SK-N-SH treated with all-trans-retinoic acid at 6 μM for 48 hours (cell line): ENCODE results near the gene ARHGEF40.

ENCODE experiments used
- ATAC-seq: fragments of 200-7000 bp; cut with Tn5 transposase; 3 replicates; pipeline ENCODE4 v1.9.1; 2020; ENCODE audit warnings: mild to moderate bottlenecking, moderate library complexity
- ARNTL ChIP-seq: fragments of 450-650 bp; formaldehyde crosslinking; IDR thresholded peaks from 2 replicates; pipeline ENCODE4 v1.5.0; 2020; ENCODE audit warnings: low read depth, mild to moderate bottlenecking, moderate library complexity, borderline replicate concordance
- BACH2 ChIP-seq: fragments of 250-450 bp; sonication (Bioruptor Pico); IDR thresholded peaks from 2 replicates; pipeline ENCODE4 v1.9.0; 2021; ENCODE audit warnings: mild to moderate bottlenecking, borderline replicate concordance
- CSDC2 ChIP-seq: fragments of 250-450 bp; sonication (Bioruptor Pico); IDR thresholded peaks from 2 replicates; pipeline ENCODE4 v1.5.0; 2020; ENCODE audit warnings: mild to moderate bottlenecking, moderate library complexity
- CSRNP3 ChIP-seq: fragments of 250-450 bp; sonication (Bioruptor Pico); IDR thresholded peaks from 2 replicates; pipeline ENCODE4 v1.5.1; 2021; ENCODE audit warnings: mild to moderate bottlenecking, moderate library complexity
- ESRRG ChIP-seq: fragments of 250-450 bp; sonication (Bioruptor Pico); IDR thresholded peaks from 2 replicates; pipeline ENCODE4 v1.6.1; 2021; ENCODE audit warnings: mild to moderate bottlenecking
- GLIS3 ChIP-seq: fragments of 250-450 bp; sonication (Bioruptor Pico); IDR thresholded peaks from 2 replicates; pipeline ENCODE4 v1.5.0; 2020; ENCODE audit warnings: mild to moderate bottlenecking, moderate library complexity
- ISL1 ChIP-seq: fragments of 250-450 bp; sonication (Bioruptor Pico); IDR thresholded peaks from 2 replicates; pipeline ENCODE4 v2.1.2; 2022; ENCODE audit warnings: mild to moderate bottlenecking, moderate library complexity
- PPARA ChIP-seq: fragments of 250-450 bp; sonication (Bioruptor Pico); IDR thresholded peaks from 2 replicates; pipeline ENCODE4 v1.5.0; 2020; ENCODE audit warnings: mild to moderate bottlenecking, borderline replicate concordance
- RARB ChIP-seq: fragments of 250-450 bp; sonication (Bioruptor Pico); IDR thresholded peaks from 2 replicates; pipeline ENCODE4 v1.8.0; 2021; ENCODE audit warnings: mild to moderate bottlenecking, moderate library complexity
- SNAI2 ChIP-seq: fragments of 250-450 bp; sonication (Bioruptor Pico); IDR thresholded peaks from 2 replicates; pipeline ENCODE4 v1.5.0; 2020; ENCODE audit warnings: mild to moderate bottlenecking, moderate library complexity
- TCF4 ChIP-seq: fragments of 250-450 bp; sonication (Bioruptor Pico); IDR thresholded peaks from 2 replicates; pipeline ENCODE4 v1.8.0; 2021; ENCODE audit warnings: mild to moderate bottlenecking, moderate library complexity, borderline replicate concordance
- TOX ChIP-seq: fragments of 250-450 bp; sonication (Bioruptor Pico); IDR thresholded peaks from 2 replicates; pipeline ENCODE4 v1.8.0; 2021; ENCODE audit warnings: mild to moderate bottlenecking, moderate library complexity, borderline replicate concordance
- TSHZ2 ChIP-seq: fragments of 250-450 bp; sonication (Bioruptor Pico); IDR thresholded peaks from 2 replicates; pipeline ENCODE4 v1.5.0; 2020; ENCODE audit warnings: mild to moderate bottlenecking, moderate library complexity
- ZFP3 ChIP-seq: fragments of 250-450 bp; sonication (Bioruptor Pico); IDR thresholded peaks from 2 replicates; pipeline ENCODE4 v1.5.0; 2020; ENCODE audit warnings: mild to moderate bottlenecking, moderate library complexity
- ZFP30 ChIP-seq: fragments of 450-650 bp; formaldehyde crosslinking; IDR thresholded peaks from 2 replicates; pipeline ENCODE4 v1.5.0; 2022; ENCODE audit warnings: mild to moderate bottlenecking, moderate library complexity
- ZNF565 ChIP-seq: fragments of 450-650 bp; formaldehyde crosslinking; conservative IDR thresholded peaks from 2 replicates; pipeline ENCODE4 v1.5.0; 2020; ENCODE audit warnings: low read depth, mild to moderate bottlenecking, moderate library complexity
- ZNF70 ChIP-seq: fragments of 450-650 bp; formaldehyde crosslinking; IDR thresholded peaks from 2 replicates; pipeline ENCODE4 v1.5.0; 2020; ENCODE audit warnings: mild to moderate bottlenecking, moderate library complexity
- ZNF8 ChIP-seq: fragments of 450-650 bp; formaldehyde crosslinking; IDR thresholded peaks from 2 replicates; pipeline ENCODE4 v1.5.0; 2020; ENCODE audit warnings: mild to moderate bottlenecking, moderate library complexity
- TF ChIP-seq, protein P1 (sequence below): fragments of 250-450 bp; sonication (Bioruptor Pico); IDR thresholded peaks from 2 replicates; pipeline ENCODE4 v1.8.0; 2020; ENCODE audit warnings: mild to moderate bottlenecking, moderate library complexity, borderline replicate concordance
- TF ChIP-seq, protein P2 (sequence below): fragments of 250-450 bp; sonication (Bioruptor Pico); IDR thresholded peaks from 2 replicates; pipeline ENCODE4 v1.5.1; 2020; ENCODE audit warnings: low read depth, mild to moderate bottlenecking, moderate library complexity
- TF ChIP-seq, protein P3 (sequence below): fragments of 250-450 bp; sonication (Bioruptor Pico); IDR thresholded peaks from 2 replicates; pipeline ENCODE4 v1.8.0; 2021; ENCODE audit warnings: low read depth, mild to moderate bottlenecking, moderate library complexity, borderline replicate concordance

ARHGEF40 gene

DNA sequence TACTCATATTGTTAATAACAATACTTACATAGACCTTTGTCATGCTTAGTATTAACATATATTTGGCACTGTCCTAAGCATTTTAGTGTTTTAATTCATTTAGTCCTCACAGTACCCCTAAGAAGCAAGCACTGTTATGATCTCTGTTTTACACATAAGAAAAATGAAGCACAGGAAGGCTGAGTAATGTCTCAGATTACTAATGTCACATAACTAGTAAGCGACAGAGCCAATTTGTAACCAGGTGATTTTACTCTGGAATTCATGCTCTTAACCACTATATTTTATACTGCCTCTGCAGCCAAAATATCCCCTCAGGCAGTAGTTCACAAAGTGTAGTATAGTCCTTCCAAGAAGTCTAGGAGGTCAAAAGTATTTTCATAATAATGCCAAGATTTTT is 51.0 kb downstream of the ARHGEF40 start:
- ATAC-seq, result no peak
- TF ChIP-seq PPARA (no peak), ZFP3 (no peak), ARNTL (CRISPR knock-in tag) (no peak), TCF4 (CRISPR knock-in tag) (no peak), TOX (no peak), ISL1 (no peak), CSRNP3 (CRISPR knock-in tag) (no peak), CSDC2 (CRISPR knock-in tag) (no peak), TSHZ2 (CRISPR knock-in tag) (no peak), ZNF8 (CRISPR knock-in tag) (no peak), BACH2 (CRISPR knock-in tag) (no peak), GLIS3 (CRISPR knock-in tag) (no peak), ESRRG (CRISPR knock-in tag) (no peak), ZNF565 (no peak), ZFP30 (CRISPR knock-in tag) (no peak)
- TF ChIP-seq, protein P1, sequence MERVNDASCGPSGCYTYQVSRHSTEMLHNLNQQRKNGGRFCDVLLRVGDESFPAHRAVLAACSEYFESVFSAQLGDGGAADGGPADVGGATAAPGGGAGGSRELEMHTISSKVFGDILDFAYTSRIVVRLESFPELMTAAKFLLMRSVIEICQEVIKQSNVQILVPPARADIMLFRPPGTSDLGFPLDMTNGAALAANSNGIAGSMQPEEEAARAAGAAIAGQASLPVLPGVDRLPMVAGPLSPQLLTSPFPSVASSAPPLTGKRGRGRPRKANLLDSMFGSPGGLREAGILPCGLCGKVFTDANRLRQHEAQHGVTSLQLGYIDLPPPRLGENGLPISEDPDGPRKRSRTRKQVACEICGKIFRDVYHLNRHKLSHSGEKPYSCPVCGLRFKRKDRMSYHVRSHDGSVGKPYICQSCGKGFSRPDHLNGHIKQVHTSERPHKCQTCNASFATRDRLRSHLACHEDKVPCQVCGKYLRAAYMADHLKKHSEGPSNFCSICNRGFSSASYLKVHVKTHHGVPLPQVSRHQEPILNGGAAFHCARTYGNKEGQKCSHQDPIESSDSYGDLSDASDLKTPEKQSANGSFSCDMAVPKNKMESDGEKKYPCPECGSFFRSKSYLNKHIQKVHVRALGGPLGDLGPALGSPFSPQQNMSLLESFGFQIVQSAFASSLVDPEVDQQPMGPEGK (CRISPR knock-in tag), result no peak
- TF ChIP-seq, protein P2, sequence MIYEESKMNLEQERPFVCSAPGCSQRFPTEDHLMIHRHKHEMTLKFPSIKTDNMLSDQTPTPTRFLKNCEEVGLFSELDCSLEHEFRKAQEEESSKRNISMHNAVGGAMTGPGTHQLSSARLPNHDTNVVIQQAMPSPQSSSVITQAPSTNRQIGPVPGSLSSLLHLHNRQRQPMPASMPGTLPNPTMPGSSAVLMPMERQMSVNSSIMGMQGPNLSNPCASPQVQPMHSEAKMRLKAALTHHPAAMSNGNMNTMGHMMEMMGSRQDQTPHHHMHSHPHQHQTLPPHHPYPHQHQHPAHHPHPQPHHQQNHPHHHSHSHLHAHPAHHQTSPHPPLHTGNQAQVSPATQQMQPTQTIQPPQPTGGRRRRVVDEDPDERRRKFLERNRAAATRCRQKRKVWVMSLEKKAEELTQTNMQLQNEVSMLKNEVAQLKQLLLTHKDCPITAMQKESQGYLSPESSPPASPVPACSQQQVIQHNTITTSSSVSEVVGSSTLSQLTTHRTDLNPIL (CRISPR knock-in tag), result no peak

DNA sequence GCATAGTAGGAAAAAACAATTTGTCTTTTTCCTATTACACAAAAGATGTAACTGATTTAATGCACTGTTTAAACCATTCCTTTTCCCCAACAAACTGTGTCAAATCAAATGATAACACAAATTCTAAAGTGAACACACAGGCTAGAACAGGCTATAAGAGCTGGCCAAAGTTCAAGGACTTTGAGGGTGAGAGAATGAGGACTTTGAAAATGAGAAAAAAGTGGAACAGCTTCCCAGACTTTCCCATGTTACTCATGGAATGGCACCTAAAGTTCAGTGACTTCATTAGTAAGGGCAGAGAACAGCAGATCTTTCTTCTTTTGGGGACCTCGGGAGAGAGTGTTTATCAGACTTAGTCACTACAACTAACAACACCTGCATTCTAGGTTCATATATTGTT is 53.3 kb downstream of the ARHGEF40 start:
- ATAC-seq, result no peak
- TF ChIP-seq TOX (no peak), ZNF565 (no peak), ZFP3 (no peak), ESRRG (CRISPR knock-in tag) (no peak), ZFP30 (CRISPR knock-in tag) (no peak), ZNF70 (CRISPR knock-in tag) (no peak), CSRNP3 (CRISPR knock-in tag) (no peak), TCF4 (CRISPR knock-in tag) (no peak), ZNF8 (CRISPR knock-in tag) (no peak), RARB (CRISPR knock-in tag) (no peak), PPARA (no peak), ARNTL (CRISPR knock-in tag) (no peak), SNAI2 (CRISPR knock-in tag) (no peak), CSDC2 (CRISPR knock-in tag) (no peak), ISL1 (no peak)
- TF ChIP-seq, protein P3, sequence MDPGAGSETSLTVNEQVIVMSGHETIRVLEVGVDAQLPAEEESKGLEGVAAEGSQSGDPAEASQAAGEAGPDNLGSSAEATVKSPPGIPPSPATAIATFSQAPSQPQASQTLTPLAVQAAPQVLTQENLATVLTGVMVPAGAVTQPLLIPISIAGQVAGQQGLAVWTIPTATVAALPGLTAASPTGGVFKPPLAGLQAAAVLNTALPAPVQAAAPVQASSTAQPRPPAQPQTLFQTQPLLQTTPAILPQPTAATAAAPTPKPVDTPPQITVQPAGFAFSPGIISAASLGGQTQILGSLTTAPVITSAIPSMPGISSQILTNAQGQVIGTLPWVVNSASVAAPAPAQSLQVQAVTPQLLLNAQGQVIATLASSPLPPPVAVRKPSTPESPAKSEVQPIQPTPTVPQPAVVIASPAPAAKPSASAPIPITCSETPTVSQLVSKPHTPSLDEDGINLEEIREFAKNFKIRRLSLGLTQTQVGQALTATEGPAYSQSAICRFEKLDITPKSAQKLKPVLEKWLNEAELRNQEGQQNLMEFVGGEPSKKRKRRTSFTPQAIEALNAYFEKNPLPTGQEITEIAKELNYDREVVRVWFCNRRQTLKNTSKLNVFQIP, result no peak
- TF ChIP-seq, protein P1 (CRISPR knock-in tag), result no peak
- TF ChIP-seq, all 23 proteins: peak for 0
